WTC11 (cell line): Measurements from ENCODE around the gene DTHD1. TPM values are rescaled to one million over a fixed set of nuclear protein-coding genes. Genes with fewer than 3 reads are reported as not detected.

Experiments
- ATAC-seq: fragments of 200-7000 bp; cut with Tn5 transposase; 2 replicates; pipeline ENCODE4 v1.10.0; 2021; ENCODE audit warnings: mild to moderate bottlenecking, moderate library complexity
- CTCF ChIA-PET: fragments of 300-600 bp; sonication (Branson Sonifier 250); formaldehyde crosslinking; loops from one replicate; lab custom pipeline; 2021; ENCODE audit warnings: antibody characterized with exemption; lab: Charles Lee
- POLR2A ChIA-PET: fragments of 350-600 bp; sonication (Branson Sonifier 250); formaldehyde crosslinking; loops from one replicate; lab custom pipeline; 2021; ENCODE audit warnings: antibody characterized with exemption; lab: Charles Lee
- DNase-seq: peaks from one replicate; pipeline ENCODE4 v3.0.0; 2021; ENCODE audit warnings: low spot score
- H3K27ac Mint-ChIP-seq: 2 replicates; pipeline ENCODE4 v1.8.0; 2021; ENCODE audit warnings: mixed read lengths
- H3K27me3 Mint-ChIP-seq: 2 replicates; pipeline ENCODE4 v1.8.0; 2021; ENCODE audit warnings: low read depth, mild to moderate bottlenecking, moderate library complexity, mixed read lengths
- H3K36me3 Mint-ChIP-seq: 2 replicates; pipeline ENCODE4 v1.8.0; 2021; ENCODE audit warnings: mixed read lengths
- H3K4me1 Mint-ChIP-seq: 2 replicates; pipeline ENCODE4 v1.8.0; 2022; ENCODE audit warnings: mixed read lengths
- H3K4me3 Mint-ChIP-seq: 2 replicates; pipeline ENCODE4 v1.8.0; 2021; ENCODE audit warnings: mild to moderate bottlenecking, moderate library complexity, mixed read lengths
- H3K9me3 Mint-ChIP-seq: 2 replicates; pipeline ENCODE4 v1.8.0; 2021; ENCODE audit warnings: mixed read lengths
- AFF4 ChIP-seq: sonication (generic); formaldehyde crosslinking; IDR thresholded peaks from 2 replicates; pipeline ENCODE4 v1.8.1; 2023; ENCODE audit warnings: mild to moderate bottlenecking, missing genetic modification reagents, borderline replicate concordance
- CREB1 ChIP-seq: sonication (generic); formaldehyde crosslinking; IDR thresholded peaks from 2 replicates; pipeline ENCODE4 v1.8.0; 2023; ENCODE audit warnings: mild to moderate bottlenecking, missing genetic modification reagents
- CTCF ChIP-seq: fragments of 200-600 bp; IDR thresholded peaks from 2 replicates; pipeline ENCODE4 v1.8.0; 2022; ENCODE audit warnings: antibody characterized with exemption
- E2F5 ChIP-seq: sonication (generic); formaldehyde crosslinking; IDR thresholded peaks from 2 replicates; pipeline ENCODE4 v1.8.1; 2022; ENCODE audit warnings: mild to moderate bottlenecking, moderate library complexity, missing genetic modification reagents
- FOXJ3 ChIP-seq: sonication (generic); formaldehyde crosslinking; IDR thresholded peaks from 2 replicates; pipeline ENCODE4 v1.9.0; 2021; ENCODE audit warnings: missing genetic modification reagents, mild to moderate bottlenecking, borderline replicate concordance
- GABPB1 ChIP-seq: sonication (generic); formaldehyde crosslinking; IDR thresholded peaks from 2 replicates; pipeline ENCODE4 v1.8.1; 2023; ENCODE audit warnings: mild to moderate bottlenecking, missing genetic modification reagents
- GRHL2 ChIP-seq: fragments of 250-450 bp; sonication (Bioruptor Pico); IDR thresholded peaks from 2 replicates; pipeline ENCODE4 v1.8.0; 2022; ENCODE audit warnings: mild to moderate bottlenecking, moderate library complexity; ENCODE audit not compliant: insufficient replicate concordance, severe bottlenecking
- HMGA2 ChIP-seq: fragments of 250-450 bp; sonication (Bioruptor Pico); IDR thresholded peaks from 2 replicates; pipeline ENCODE4 v1.4.0; 2021; ENCODE audit warnings: mild to moderate bottlenecking, moderate library complexity
- TEAD1 ChIP-seq: sonication (generic); formaldehyde crosslinking; IDR thresholded peaks from 2 replicates; pipeline ENCODE4 v1.8.0; 2022; ENCODE audit warnings: mild to moderate bottlenecking, missing genetic modification reagents
- ZNF138 ChIP-seq: sonication (generic); formaldehyde crosslinking; conservative IDR thresholded peaks from 2 replicates; pipeline ENCODE4 v1.8.1; 2022; ENCODE audit warnings: mild to moderate bottlenecking, moderate library complexity, missing genetic modification reagents
- ZNF416 ChIP-seq: fragments of 250-450 bp; sonication (Bioruptor Pico); IDR thresholded peaks from 2 replicates; pipeline ENCODE4 v1.9.0; 2021; ENCODE audit warnings: mild to moderate bottlenecking, inconsistent platforms
- ZNF512 ChIP-seq: sonication (generic); formaldehyde crosslinking; IDR thresholded peaks from 2 replicates; pipeline ENCODE4 v1.8.1; 2022; ENCODE audit warnings: missing genetic modification reagents, borderline replicate concordance
- total RNA-seq: library from RNA; stranded (reverse); gene quantifications from 3 replicates; pipeline ENCODE4 v1.2.3, GENCODE V29; 2021
- TF ChIP-seq, protein P1 (sequence below): fragments of 250-450 bp; sonication (Bioruptor Pico); conservative IDR thresholded peaks from 2 replicates; pipeline ENCODE4 v1.9.0; 2021; ENCODE audit warnings: mild to moderate bottlenecking
- TF ChIP-seq, protein P2 (sequence below): sonication (generic); formaldehyde crosslinking; IDR thresholded peaks from 2 replicates; pipeline ENCODE4 v1.8.1; 2022; ENCODE audit warnings: low read depth, mild to moderate bottlenecking, moderate library complexity, missing genetic modification reagents, borderline replicate concordance

The DTHD1 gene
- total RNA-seq, 1 experiment from 2014 or later = not detected

GRCh38 chr4:36285784-36286480 lies 4.5 kb downstream of the DTHD1 start (continued):
- TF ChIP-seq AFF4 (CRISPR knock-in tag) (no peak), GABPB1 (CRISPR knock-in tag) (no peak), CREB1 (CRISPR knock-in tag) (no peak), ZNF512 (CRISPR knock-in tag) (no peak), ZNF416 (CRISPR knock-in tag) (no peak)
- TF ChIP-seq, all 79 proteins: peak for 0

GRCh38 chr4:36286481-36286871 lies 5.1 kb downstream of the DTHD1 start:
- CTCF ChIA-PET = no interaction called here
- no peaks in the 10 kb centered on the region for H3K27me3 Mint-ChIP-seq
- no peaks in the 10 kb centered on the region for H3K36me3 Mint-ChIP-seq
- H3K4me3 Mint-ChIP-seq = no peak overlapping the region
- no peaks in the 10 kb centered on the region for H3K9me3 Mint-ChIP-seq
- no peak for ATAC-seq
- no peaks in the 10 kb centered on the region for H3K4me1 Mint-ChIP-seq
- no peak for TF ChIP-seq E2F5
- TF ChIP-seq ZNF416 (CRISPR knock-in tag) = no peak
- no peak for TF ChIP-seq ZNF138
- TF ChIP-seq, all 79 proteins: peak for 0
- no peak for DNase-seq
- H3K27ac Mint-ChIP-seq = no peak overlapping the region
- POLR2A ChIA-PET = no interaction called here

GRCh38 chr4:36288731-36289426 lies 7.5 kb downstream of the DTHD1 start:
- Mint-ChIP-seq H3K9me3 (no peaks in the 10 kb centered on the region), H3K4me3 (no peak overlapping the region), H3K36me3 (no peaks in the 10 kb centered on the region), H3K4me1 (peaks cover 10% of the 10 kb centered on the region), H3K27ac (no peak overlapping the region), H3K27me3 (no peaks in the 10 kb centered on the region)
- TF ChIP-seq CTCF (no peak), HMGA2 (CRISPR knock-in tag) (no peak), GRHL2 (CRISPR knock-in tag) (no peak), TEAD1 (CRISPR knock-in tag) (no peak), FOXJ3 (no peak)
- TF ChIP-seq, protein P1, sequence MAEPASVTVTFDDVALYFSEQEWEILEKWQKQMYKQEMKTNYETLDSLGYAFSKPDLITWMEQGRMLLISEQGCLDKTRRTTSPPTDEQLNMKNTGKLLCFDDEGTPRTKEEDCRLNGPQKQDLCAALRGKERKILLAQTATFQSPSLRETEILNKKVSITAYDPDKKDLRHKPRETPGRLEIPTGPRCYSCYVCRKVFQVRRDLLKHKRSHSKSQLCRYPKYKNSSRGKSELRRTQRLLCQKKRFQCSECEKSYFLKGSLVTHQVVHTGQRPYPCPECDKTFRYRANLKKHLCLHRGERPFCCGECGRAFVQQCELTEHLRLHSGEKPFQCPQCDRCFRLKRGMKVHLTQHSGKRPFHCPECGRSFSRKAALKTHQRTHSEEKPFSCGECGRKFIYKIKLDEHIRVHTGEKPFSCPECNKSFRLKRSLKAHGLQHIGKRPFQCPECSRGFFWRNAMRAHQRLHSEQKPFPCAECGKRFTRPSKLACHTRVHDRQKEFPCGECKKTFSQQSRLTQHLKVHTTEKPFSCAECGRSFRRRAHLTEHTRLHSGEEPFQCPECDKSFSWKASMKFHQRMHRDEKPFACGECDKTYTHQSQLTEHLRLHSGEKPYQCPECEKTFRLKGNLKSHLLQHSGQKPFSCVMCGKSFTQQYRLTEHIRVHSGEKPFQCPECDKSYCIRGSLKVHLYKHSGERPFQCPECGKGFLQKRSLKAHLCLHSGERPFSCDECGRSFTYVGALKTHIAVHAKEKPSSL = no peak
- TF ChIP-seq, protein P2, sequence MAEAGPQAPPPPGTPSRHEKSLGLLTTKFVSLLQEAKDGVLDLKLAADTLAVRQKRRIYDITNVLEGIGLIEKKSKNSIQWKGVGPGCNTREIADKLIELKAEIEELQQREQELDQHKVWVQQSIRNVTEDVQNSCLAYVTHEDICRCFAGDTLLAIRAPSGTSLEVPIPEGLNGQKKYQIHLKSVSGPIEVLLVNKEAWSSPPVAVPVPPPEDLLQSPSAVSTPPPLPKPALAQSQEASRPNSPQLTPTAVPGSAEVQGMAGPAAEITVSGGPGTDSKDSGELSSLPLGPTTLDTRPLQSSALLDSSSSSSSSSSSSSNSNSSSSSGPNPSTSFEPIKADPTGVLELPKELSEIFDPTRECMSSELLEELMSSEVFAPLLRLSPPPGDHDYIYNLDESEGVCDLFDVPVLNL (CRISPR knock-in tag) = no peak
- DNase-seq (no peak), ATAC-seq (no peak)
- POLR2A ChIA-PET = no interaction called here
- CTCF ChIA-PET = no interaction called here
